Measurements from ENCODE around the gene ZCCHC2. TPM values are rescaled to one million over a fixed set of nuclear protein-coding genes. Genes with fewer than 3 reads are reported as not detected.

ZCCHC2 gene
- total and polyA plus RNA-seq, 2 of the 4 experiments (the other 2 are of a cell fraction) = 3.2 to 3.6 TPM

- no peak overlapping the region for H3K9ac ChIP-seq (ENCODE audit: low read depth, low read length)
- no peak; the same call in 1 of the 2 replicates for ATAC-seq (ENCODE audit: low read depth)
- H2AK5ac ChIP-seq (ENCODE audit: low read depth, low read length) = no peak overlapping the region
- no peak overlapping the region for H3K4me3 ChIP-seq (ENCODE audit: insufficient read depth, low read depth, low read length)
- POLR2A ChIA-PET (ENCODE audit: unreplicated experiment) = no interaction called here
- DNase-seq = no peak
- no peak overlapping the region for H4K8ac ChIP-seq (ENCODE audit: low read depth in 2 of 2, low read length in 2 of 2)
- in situ Hi-C loops (cut with MboI; ENCODE audit: low sequenced_read_pairs) = loop anchor here (25.0 kb wide), 1 partner anchor 262 kb away; no protein-coding TSS in a partner anchor
- no peak overlapping the region for H2BK15ac ChIP-seq (ENCODE audit: low read depth, low read length)
- no peak overlapping the region for H3K4ac ChIP-seq (ENCODE audit: low read depth, low read length)
- no peak overlapping the region for H2BK120ac ChIP-seq (ENCODE audit: low read depth, low read length)
- no peak overlapping the region for H4K91ac ChIP-seq (ENCODE audit: insufficient read depth, low read depth, low read length)
- H3K27ac ChIP-seq (ENCODE audit: insufficient read depth, low read length) = no peak overlapping the region
- intact Hi-C loops (cut with micrococcal nuclease) = no loop called here
- H3K18ac ChIP-seq (ENCODE audit: low read depth, low read length) = no peak overlapping the region
- no peak overlapping the region for H3K23ac ChIP-seq (ENCODE audit: low read depth, low read length)
- H2AK9ac ChIP-seq (replicated peaks; ENCODE audit: low read depth, low read length, poor library complexity) = no peak overlapping the region
- H3K9me1 ChIP-seq (ENCODE audit: insufficient read depth, low read length) = no peaks in the 10 kb centered on the region; the same call in 1 of the 2 replicates
- H3K14ac ChIP-seq (replicated peaks; ENCODE audit: low read depth, low read length) = no peak overlapping the region
- no peak overlapping the region for H2BK20ac ChIP-seq (ENCODE audit: low read depth, low read length)
- no peak overlapping the region for H3K56ac ChIP-seq (ENCODE audit: extremely low read depth, insufficient read depth, low read length)
- no peaks in the 10 kb centered on the region for H3K79me1 ChIP-seq (ENCODE audit: low read depth in 1 of 2, low read length in 2 of 2)
- H3K36me3 ChIP-seq (ENCODE audit: control insufficient read depth, insufficient read depth, low read length) = peaks cover 13% of the 10 kb centered on the region
- H4K20me1 ChIP-seq (ENCODE audit: insufficient read depth, low read length) = no peaks in the 10 kb centered on the region
- no peak overlapping the region for H2AFZ ChIP-seq (replicated peaks; ENCODE audit: low read length, poor library complexity)
- H4K5ac ChIP-seq (ENCODE audit: low read depth, low read length) = no peak overlapping the region
- BruUV-seq (replicated peaks) = no TSS peak
- dilution Hi-C loops (cut with HindIII; ENCODE audit: low sequenced_read_pairs, unreplicated experiment) = no loop called here
- no peak overlapping the region for H2BK5ac ChIP-seq (ENCODE audit: low read depth, low read length, poor library complexity, severe bottlenecking)
- WGBS, 2 experiments (ENCODE audit: extremely low coverage in 2 of 2, insufficient read length in 1 of 2) = no CpG with 5 or more reads among the region's 5 CpGs
- no peaks in the 10 kb centered on the region for H3K27me3 ChIP-seq (ENCODE audit: control insufficient read depth, insufficient read depth, low read length)
- peaks cover 2% of the 10 kb centered on the region; the same call in 1 of the 2 replicates for H3K4me1 ChIP-seq (ENCODE audit: control insufficient read depth, insufficient read depth, low read length)
- CTCF ChIA-PET = no interaction called here
- TF ChIP-seq MXI1 (IDR thresholded peaks at IDR 0.05; ENCODE audit: borderline replicate concordance, low read depth, low read length) (no peak), ELK1 (IDR thresholded peaks at IDR 0.05; ENCODE audit: borderline replicate concordance, low read depth, low read length) (no peak), FOS (IDR thresholded peaks at IDR 0.05; ENCODE audit: low read depth, low read length) (no peak), USF2 (IDR thresholded peaks at IDR 0.05; ENCODE audit: low read depth, low read length) (no peak), MAFK (IDR thresholded peaks at IDR 0.05; ENCODE audit: low read depth, low read length) (no peak), SMC3 (IDR thresholded peaks at IDR 0.05; ENCODE audit: low read depth, low read length) (no peak), POLR2A (IDR thresholded peaks at IDR 0.05; ENCODE audit: low read depth, low read length) (no peak), CEBPB (IDR thresholded peaks at IDR 0.05; ENCODE audit: low read depth, low read length) (no peak), RAD21 (IDR thresholded peaks at IDR 0.05; ENCODE audit: low read length) (no peak), RCOR1 (IDR thresholded peaks at IDR 0.05; ENCODE audit: insufficient replicate concordance, low read length) (no peak), CHD1 (IDR thresholded peaks at IDR 0.05; ENCODE audit: low read depth, low read length) (no peak), BHLHE40 (IDR thresholded peaks at IDR 0.05; ENCODE audit: low read depth, low read length) (no peak), MAZ (IDR thresholded peaks at IDR 0.05; ENCODE audit: borderline replicate concordance, low read depth, low read length) (no peak)
- TF ChIP-seq, protein P1, sequence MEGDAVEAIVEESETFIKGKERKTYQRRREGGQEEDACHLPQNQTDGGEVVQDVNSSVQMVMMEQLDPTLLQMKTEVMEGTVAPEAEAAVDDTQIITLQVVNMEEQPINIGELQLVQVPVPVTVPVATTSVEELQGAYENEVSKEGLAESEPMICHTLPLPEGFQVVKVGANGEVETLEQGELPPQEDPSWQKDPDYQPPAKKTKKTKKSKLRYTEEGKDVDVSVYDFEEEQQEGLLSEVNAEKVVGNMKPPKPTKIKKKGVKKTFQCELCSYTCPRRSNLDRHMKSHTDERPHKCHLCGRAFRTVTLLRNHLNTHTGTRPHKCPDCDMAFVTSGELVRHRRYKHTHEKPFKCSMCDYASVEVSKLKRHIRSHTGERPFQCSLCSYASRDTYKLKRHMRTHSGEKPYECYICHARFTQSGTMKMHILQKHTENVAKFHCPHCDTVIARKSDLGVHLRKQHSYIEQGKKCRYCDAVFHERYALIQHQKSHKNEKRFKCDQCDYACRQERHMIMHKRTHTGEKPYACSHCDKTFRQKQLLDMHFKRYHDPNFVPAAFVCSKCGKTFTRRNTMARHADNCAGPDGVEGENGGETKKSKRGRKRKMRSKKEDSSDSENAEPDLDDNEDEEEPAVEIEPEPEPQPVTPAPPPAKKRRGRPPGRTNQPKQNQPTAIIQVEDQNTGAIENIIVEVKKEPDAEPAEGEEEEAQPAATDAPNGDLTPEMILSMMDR (conservative IDR thresholded peaks at IDR 0.05; ENCODE audit: low read depth, low read length) = no peak
- H3K9me3 ChIP-seq (ENCODE audit: control insufficient read depth, insufficient read depth, low read length) = no peaks in the 10 kb centered on the region
- H3K4me2 ChIP-seq (ENCODE audit: low read depth, low read length) = no peak overlapping the region
Measured at GRCh38 chr18:62549755-62550154, 26.9 kb downstream of the ZCCHC2 start.

Data from IMR-90 (cell line).